Kidney epithelial cell (primary cell): Measurements from ENCODE around the gene TFPT. TPM values are rescaled to one million over a fixed set of nuclear protein-coding genes. Genes with fewer than 3 reads are reported as not detected.

Source experiments
- DNase-seq: peaks from one replicate; pipeline ENCODE4 v3.0.0-alpha.2; 2010; ENCODE audit warnings: low read depth
- H3K27me3 ChIP-seq: 2 replicates; pipeline ENCODE4 v1.6.0; 2011; ENCODE audit warnings: low read length; ENCODE audit not compliant: control insufficient read depth, insufficient read depth
- H3K36me3 ChIP-seq: 2 replicates; pipeline ENCODE4 v1.5.1; 2011; ENCODE audit warnings: low read length; ENCODE audit not compliant: control insufficient read depth, insufficient read depth
- H3K4me3 ChIP-seq: 2 replicates; pipeline ENCODE4 v1.5.1; 2011; ENCODE audit warnings: low read depth, mild to moderate bottlenecking, control low read depth, low read length
- CTCF ChIP-seq: IDR thresholded peaks from 2 replicates; pipeline ENCODE4 v1.5.1; 2011; ENCODE audit warnings: mild to moderate bottlenecking, moderate library complexity, low read length, control low read depth, inconsistent platforms; ENCODE audit not compliant: insufficient read depth, poor library complexity, severe bottlenecking
- total RNA-seq: library from RNA; depleted of rRNA; stranded (reverse); fragments of >200 nt; gene quantifications from 2 replicates; pipeline ENCODE4 v1.2.3, GENCODE V29; 2015

The TFPT gene
- total RNA-seq, 1 donor from 2014 or later: 31.0 TPM

GRCh38 chr19:54114340-54115108 is 933 bp downstream of the TFPT start:
- Histone ChIP-seq H3K36me3 (no peaks in the 10 kb centered on the region), H3K4me3 (peak overlapping the region; percentile 66), H3K27me3 (no peaks in the 10 kb centered on the region)
- DNase-seq: no peak
- no peak for TF ChIP-seq CTCF

- Histone ChIP-seq H3K27me3 (no peaks in the 10 kb centered on the region), H3K4me3 (no peak overlapping the region), H3K36me3 (peaks cover 2% of the 10 kb centered on the region)
- DNase-seq: no peak
- TF ChIP-seq CTCF: no peak
These were observed 5.8 kb downstream of the TFPT start for GRCh38 chr19:54109651-54110050.

- no peak for TF ChIP-seq CTCF
- Histone ChIP-seq H3K4me3 (no peak overlapping the region), H3K27me3 (no peaks in the 10 kb centered on the region), H3K36me3 (peaks cover 2% of the 10 kb centered on the region)
- no peak for DNase-seq
These were observed 7.0 kb downstream of the TFPT start for GRCh38 chr19:54108496-54108895.

- Histone ChIP-seq H3K4me3 (no peak overlapping the region), H3K27me3 (no peaks in the 10 kb centered on the region), H3K36me3 (peaks cover 2% of the 10 kb centered on the region)
- TF ChIP-seq CTCF: no peak
- no peak for DNase-seq
These were observed 7.5 kb downstream of the TFPT start for GRCh38 chr19:54107876-54108490.

GRCh38 chr19:54106716-54107115 is 8.7 kb downstream of the TFPT start:
- Histone ChIP-seq H3K4me3 (no peak overlapping the region), H3K27me3 (no peaks in the 10 kb centered on the region), H3K36me3 (peaks cover 2% of the 10 kb centered on the region)
- no peak for TF ChIP-seq CTCF
- DNase-seq: no peak
